Chondrocyte (in vitro differentiated cells): ENCODE results near the gene TP53BP1. TPM values are rescaled to one million over a fixed set of nuclear protein-coding genes. Genes with fewer than 3 reads are reported as not detected.

ENCODE experiments used
- DNase-seq: peaks from one replicate; pipeline ENCODE4 v3.0.0; 2021; ENCODE audit warnings: mixed read lengths, low spot score
- H3K27ac Mint-ChIP-seq: one replicate; pipeline ENCODE4 v1.8.0; 2021; ENCODE audit warnings: mild to moderate bottlenecking, moderate library complexity, mixed read lengths; ENCODE audit not compliant: unreplicated experiment
- H3K27me3 Mint-ChIP-seq: 2 replicates; pipeline ENCODE4 v1.8.0; 2021; ENCODE audit warnings: low read depth, mixed read lengths
- H3K36me3 Mint-ChIP-seq: 2 replicates; pipeline ENCODE4 v1.8.0; 2021; ENCODE audit warnings: low read depth, mixed read lengths
- H3K4me1 Mint-ChIP-seq: 2 replicates; pipeline ENCODE4 v1.8.0; 2021; ENCODE audit warnings: low read depth, mild to moderate bottlenecking, mixed read lengths
- H3K4me3 Mint-ChIP-seq: one replicate; pipeline ENCODE4 v1.8.0; 2021; ENCODE audit warnings: mild to moderate bottlenecking, moderate library complexity, mixed read lengths; ENCODE audit not compliant: unreplicated experiment
- H3K9me3 Mint-ChIP-seq: 2 replicates; pipeline ENCODE4 v1.8.0; 2021; ENCODE audit warnings: low read depth, mixed read lengths
- CTCF ChIP-seq: fragments of 200-600 bp; sonication (generic); IDR thresholded peaks from 2 replicates; pipeline ENCODE4 v1.5.0; 2021; ENCODE audit warnings: antibody characterized with exemption, mild to moderate bottlenecking, moderate library complexity
- total RNA-seq: library from RNA; stranded (reverse); gene quantifications from 3 replicates; pipeline ENCODE4 v1.2.1, GENCODE V29; 2021

Gene TP53BP1
- total RNA-seq, 1 donor from 2014 or later: 45.6 TPM

GRCh38 chr15:43531018-43531670, 38.2 kb upstream of the TP53BP1 start:
- Mint-ChIP-seq H3K27ac (peak overlapping the region; percentile 14), H3K4me1 (peaks cover 22% of the 10 kb centered on the region)

GRCh38 chr15:43529587-43530345, 36.8 kb upstream of the TP53BP1 start:
- H3K9me3 Mint-ChIP-seq: no peaks in the 10 kb centered on the region
- DNase-seq: no peak
- no peak for TF ChIP-seq CTCF
- no peaks in the 10 kb centered on the region for H3K27me3 Mint-ChIP-seq
- H3K4me3 Mint-ChIP-seq: no peak overlapping the region
- peaks cover 22% of the 10 kb centered on the region for H3K4me1 Mint-ChIP-seq
- no peak overlapping the region for H3K27ac Mint-ChIP-seq
- peaks cover 23% of the 10 kb centered on the region for H3K36me3 Mint-ChIP-seq

More at GRCh38 chr15:43531018-43531670, 38.2 kb upstream of the TP53BP1 start:
- H3K9me3 Mint-ChIP-seq: no peaks in the 10 kb centered on the region
- no peak overlapping the region for H3K4me3 Mint-ChIP-seq
- TF ChIP-seq CTCF: no peak
- DNase-seq: no peak
- peaks cover 14% of the 10 kb centered on the region for H3K36me3 Mint-ChIP-seq
- H3K27me3 Mint-ChIP-seq: no peaks in the 10 kb centered on the region

- Mint-ChIP-seq H3K27ac (no peak overlapping the region), H3K4me1 (peaks cover 22% of the 10 kb centered on the region), H3K9me3 (no peaks in the 10 kb centered on the region), H3K36me3 (peaks cover 26% of the 10 kb centered on the region), H3K4me3 (no peak overlapping the region), H3K27me3 (no peaks in the 10 kb centered on the region)
- no peak for DNase-seq
- TF ChIP-seq CTCF: no peak
These were observed 36.2 kb upstream of the TP53BP1 start for GRCh38 chr15:43529141-43529540.

- Mint-ChIP-seq H3K4me1 (peaks cover 22% of the 10 kb centered on the region), H3K27ac (no peak overlapping the region), H3K36me3 (peaks cover 32% of the 10 kb centered on the region), H3K27me3 (no peaks in the 10 kb centered on the region), H3K4me3 (no peak overlapping the region), H3K9me3 (no peaks in the 10 kb centered on the region)
- no peak for DNase-seq
- TF ChIP-seq CTCF: no peak
These were observed 35.6 kb upstream of the TP53BP1 start for GRCh38 chr15:43528542-43529007.

- peak; percentile 74 for DNase-seq
- H3K4me1 Mint-ChIP-seq: peaks cover 18% of the 10 kb centered on the region
- no peak overlapping the region for H3K4me3 Mint-ChIP-seq
- H3K36me3 Mint-ChIP-seq: peaks cover 38% of the 10 kb centered on the region
- no peaks in the 10 kb centered on the region for H3K9me3 Mint-ChIP-seq
- TF ChIP-seq CTCF: no peak
- H3K27ac Mint-ChIP-seq: peak overlapping the region; percentile 27
- no peaks in the 10 kb centered on the region for H3K27me3 Mint-ChIP-seq
These were observed 35.0 kb upstream of the TP53BP1 start for GRCh38 chr15:43527802-43528541.
